Liver (tissue), 3 donors: ENCODE measurements around the gene TSPAN13.

ENCODE experiments used
- ATF3 ChIP-seq: IDR thresholded peaks from 2 replicates; pipeline ENCODE4 v1.6.1; 2016; ENCODE audit warnings: antibody characterized with exemption
- CTCF ChIP-seq: fragments of 150-350 bp; IDR thresholded peaks from 2 replicates; pipeline ENCODE4 v1.5.1; 2017; ENCODE audit warnings: improper control_type of control experiment, low read depth, low read length; ENCODE audit not compliant: missing input control
- MAX ChIP-seq: IDR thresholded peaks from 2 replicates; pipeline ENCODE4 v1.6.1; 2016; ENCODE audit warnings: antibody characterized with exemption
- RXRA ChIP-seq, 2 donors: IDR thresholded peaks; 2 replicates each; pipeline ENCODE4 v1.6.1; 2017 to 2018; ENCODE audit warnings: antibody characterized with exemption in 2 of 2, mild to moderate bottlenecking in 1 of 2
- donor health status: healthy.
- donor health status: healthy.

- TF ChIP-seq CTCF (no peak), MAX (no peak), ATF3 (no peak), RXRA (IDR thresholded peaks at IDR 0.05) (no peak)
These were observed 25.8 kb upstream of the TSPAN13 start for GRCh38 chr7:16727736-16728135.
